CD4-positive, alpha-beta T cell treated with Interleukin-17A for 4 hours (primary cell): ENCODE measurements around the gene TTC6.
"Not testable (repeated sequence)": the region's sequence is repeated elsewhere in the genome, so short reads cannot be mapped to it uniquely, and the experiment has no call there.

ENCODE experiments used
- DNase-seq: peaks from one replicate; pipeline ENCODE4 v3.0.0-alpha.2; 2020; ENCODE audit warnings: mixed read lengths

The TTC6 gene, protein sequence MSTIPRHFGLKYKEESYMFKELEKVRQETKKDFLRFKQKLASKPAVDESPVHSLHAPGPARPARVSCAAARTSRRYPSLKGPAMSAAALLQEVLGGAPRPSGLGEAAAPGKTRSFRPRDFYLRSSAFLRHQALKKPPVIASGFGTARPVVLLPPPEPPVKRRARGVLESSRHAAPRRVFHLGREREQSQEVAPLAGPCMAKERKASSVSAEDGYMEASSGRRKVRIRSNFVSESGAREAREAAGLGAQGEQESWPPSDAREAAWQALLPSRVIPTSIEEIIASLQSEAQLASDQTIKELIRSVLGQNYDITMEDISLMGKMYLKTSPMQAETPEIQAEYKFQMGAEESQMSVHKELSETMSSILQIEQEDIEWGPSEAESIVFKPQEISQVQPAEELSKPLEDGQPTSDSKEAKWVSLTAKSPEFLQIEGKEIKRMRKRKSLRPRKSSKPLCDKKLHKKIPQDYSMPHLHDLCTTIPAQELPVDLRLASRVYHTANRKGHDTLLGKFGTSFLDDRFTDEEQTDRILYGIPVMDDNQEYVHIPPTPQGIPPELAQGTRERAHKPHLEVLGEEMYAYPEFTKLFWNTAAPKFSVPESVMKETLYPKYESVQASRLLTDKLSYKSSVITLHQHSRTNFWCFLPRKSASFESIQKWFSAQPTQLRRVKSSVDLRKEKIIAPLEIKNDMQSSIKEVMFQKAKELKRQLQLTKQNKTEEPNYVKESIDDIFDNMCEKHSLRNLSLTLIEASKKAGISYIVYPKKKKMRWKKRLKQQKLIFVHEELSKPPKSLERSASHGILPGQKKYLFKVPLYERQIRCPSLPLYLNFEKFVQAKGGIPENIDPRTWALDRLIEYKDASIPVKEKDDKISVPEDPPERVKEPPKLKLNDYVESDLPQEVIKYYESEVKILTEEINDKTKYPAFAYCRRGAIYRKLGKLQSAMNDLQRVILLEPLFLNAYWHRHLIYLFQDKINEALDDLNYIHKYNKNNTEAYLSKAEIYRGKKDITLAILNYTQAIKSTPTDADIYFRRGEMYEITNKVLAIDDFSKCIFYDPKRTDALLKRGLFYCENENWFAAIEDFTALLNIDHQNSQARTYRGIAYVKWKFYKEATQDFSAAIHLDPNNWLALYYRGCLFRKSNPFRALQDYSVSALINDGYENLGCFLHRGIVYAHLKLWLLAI (N-terminal part only)

DNA sequence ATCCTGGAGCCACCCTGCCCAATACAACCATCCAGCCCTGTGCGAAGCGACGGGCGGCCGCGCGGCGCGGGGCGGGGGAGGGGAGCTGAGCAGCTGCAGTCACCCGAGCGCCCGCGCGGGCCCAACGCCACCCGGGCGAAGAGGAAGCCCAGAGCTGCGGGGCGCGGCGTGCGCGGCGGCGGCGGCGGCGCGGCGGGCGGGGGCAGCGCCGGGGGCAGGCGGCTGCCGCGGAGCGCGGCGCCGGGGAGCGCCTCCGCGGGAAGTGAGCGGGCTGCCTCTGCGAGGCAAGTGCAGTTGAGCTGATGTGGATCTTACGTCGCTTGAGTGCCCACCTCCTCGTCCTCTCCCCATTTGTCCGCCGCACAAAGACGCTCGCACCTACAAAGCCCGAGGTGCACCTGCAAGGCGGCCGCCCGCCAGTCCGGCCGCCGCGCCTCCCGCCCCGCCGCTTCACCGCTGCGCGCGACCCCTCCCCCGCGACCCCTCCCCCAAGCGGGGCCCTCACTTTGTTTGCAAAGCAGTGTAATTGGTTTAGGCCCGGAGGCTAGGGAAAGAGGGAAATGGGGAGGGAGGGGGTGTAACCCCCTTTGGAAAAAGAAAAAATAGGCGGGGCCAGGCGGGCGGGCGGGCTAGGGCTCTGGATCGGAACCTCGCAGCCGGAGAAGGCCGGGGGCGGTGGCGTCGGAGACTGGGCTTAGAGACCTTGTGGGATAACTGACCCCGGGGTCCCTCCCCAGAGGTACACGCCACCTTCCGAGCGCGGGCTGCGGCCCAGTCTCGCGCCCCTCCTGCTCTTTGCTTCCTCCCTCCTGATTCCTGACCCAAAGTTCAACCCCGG, at the start of gene TTC6, which contains the start of gene FOXA1:
TTC6 (plus strand) TSS at position 659 of the 838 bp plus-strand sequence. CDS start 26,436 bp downstream, outside the sequence.
FOXA1 (minus strand) TSS at position 279 of the 838 bp plus-strand sequence; CDS start at position 2, 277 bp downstream.
- no peak for DNase-seq

DNA sequence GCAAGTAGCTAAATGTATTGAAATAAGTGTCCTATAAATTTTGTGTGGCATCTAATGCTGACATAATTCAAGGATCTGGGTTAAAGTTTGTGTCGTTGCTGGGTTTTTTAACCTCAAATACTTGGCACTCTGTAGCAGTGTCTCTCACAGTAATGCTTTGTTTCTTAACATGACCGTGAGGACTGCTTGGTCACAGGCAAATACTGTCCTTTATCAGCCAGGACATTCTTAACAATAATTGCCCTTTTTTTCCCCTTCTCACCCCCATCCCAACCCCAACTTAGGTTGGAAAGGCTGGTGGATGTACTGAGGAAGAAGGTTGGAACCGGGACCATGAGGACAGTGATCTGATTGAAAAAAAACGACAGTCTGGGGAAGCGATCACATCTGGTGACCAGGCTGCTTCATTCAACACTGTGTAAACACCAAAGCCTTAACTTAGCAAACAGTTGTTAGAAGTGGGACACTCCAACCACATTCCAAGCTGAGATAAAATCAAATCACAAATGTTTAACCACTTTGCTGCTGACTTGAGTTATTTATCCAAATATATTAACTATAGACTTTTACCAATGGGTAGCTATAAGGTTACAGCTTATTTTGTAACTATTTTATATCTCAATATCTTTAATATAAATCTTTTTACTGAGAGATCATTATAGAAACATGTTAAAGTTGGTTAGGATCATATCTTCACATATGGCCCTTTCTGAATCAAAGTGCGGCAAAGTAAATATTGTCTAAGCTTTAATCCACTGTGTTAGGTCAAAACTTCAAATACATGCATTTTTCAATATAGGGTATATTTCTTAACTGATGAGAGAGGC, 48.6 kb upstream of the TTC6 start:
- DNase-seq: no peak

DNA sequence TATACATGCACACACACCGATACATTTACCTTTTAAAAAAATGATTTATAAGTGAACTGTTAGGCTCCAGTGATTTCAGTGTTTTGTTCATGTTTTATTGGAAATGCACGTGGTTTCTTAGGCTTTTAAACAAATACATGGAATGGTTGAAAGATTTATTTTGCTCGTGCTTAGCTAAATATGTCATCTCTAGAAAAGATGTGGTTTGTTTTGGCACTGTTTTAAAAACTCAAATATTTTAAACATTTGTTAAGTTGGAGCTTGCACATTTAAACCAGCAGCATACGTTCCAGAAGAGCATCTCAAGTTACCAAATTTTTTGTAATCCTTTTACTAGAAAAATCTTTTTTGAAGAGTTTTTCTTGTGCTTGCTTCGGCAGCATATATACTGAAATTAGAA, 44.9 kb upstream of the TTC6 start:
- no peak for DNase-seq

DNA sequence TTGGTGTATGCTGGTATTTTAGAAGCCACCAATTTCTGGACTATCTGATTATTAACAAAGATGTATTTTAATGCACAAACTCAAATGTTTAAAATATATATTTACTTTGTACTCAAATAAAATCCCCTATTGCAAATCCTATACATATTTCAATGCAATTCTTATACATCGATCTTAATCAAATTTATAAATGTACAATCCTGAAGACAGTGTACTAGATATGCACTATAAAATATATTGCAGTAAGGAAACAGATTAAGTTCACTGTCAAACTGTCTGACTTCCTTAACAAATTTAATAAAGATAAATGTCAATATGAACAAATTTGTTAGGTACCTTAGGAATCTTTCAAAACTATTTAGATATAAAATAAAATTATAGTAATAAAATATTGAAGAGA, 44.3 kb upstream of the TTC6 start:
- no peak for DNase-seq

DNA sequence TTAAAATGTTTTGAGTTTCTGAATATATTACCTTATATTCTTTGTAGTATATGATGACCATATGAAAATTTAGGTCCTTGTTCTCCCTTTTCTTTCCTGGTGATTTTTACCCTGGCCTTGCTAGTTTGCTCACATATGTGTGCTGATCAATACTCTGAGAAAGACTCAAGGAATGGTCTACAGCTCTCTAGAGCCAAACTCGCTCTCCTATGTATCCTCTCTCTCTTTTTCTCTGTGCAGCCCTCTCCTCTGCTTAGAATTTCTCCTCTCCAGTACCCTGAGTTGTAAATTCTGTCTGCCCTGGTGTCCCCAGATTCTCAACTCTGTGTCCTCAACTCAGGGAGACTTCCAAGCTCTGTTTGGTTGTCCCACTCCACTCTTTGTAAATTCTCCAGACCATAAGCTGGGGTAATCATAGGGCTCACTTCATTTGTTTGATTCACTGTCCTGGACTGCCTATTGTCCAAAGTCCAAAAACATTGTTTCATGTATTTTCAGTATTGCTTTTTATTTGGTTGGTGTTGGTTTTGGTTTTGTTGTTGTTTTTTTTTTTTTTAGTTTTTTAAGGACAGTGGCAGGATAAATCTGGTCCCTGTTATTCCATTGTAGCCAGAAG, 41.4 kb upstream of the TTC6 start:
- no peak for DNase-seq

DNA sequence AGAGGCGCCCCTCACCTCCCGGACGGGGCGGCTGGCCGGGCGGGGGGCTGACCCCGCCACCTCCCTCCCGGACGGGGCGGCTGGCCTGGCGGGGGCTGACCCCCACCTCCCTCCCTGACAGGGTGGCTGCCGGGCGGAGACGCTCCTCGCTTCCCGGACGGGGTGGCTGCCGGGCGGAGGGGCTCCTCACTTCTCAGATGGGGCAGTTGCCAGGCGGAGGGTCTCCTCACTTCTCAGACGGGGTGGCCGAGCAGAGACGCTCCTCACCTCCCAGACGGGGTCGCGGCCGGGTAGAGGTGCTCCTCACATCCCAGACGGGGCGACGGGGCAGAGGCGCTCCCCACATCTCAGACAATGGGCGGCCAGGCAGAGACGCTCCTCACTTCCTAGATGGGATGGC, 39.8 kb upstream of the TTC6 start:
- DNase-seq: not testable (repeated sequence)

DNA sequence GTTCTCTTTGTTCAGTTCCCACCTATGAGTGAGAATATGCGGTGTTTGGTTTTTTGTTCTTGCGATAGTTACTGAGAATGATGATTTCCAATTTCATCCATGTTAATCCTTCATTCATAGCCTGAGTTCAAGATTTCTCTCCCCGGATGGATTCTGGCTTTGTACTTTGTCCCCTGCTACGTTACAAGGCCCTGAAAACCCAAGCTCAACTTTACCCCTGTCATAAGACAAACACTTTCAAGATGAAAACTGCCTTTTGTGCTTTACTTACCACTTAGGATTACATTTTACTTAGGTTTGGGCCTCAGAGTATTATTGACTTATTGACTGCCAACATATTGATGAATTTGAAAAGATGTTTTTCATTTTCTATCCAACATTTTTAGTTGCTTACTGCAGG, 36.7 kb upstream of the TTC6 start:
- no peak for DNase-seq

DNA sequence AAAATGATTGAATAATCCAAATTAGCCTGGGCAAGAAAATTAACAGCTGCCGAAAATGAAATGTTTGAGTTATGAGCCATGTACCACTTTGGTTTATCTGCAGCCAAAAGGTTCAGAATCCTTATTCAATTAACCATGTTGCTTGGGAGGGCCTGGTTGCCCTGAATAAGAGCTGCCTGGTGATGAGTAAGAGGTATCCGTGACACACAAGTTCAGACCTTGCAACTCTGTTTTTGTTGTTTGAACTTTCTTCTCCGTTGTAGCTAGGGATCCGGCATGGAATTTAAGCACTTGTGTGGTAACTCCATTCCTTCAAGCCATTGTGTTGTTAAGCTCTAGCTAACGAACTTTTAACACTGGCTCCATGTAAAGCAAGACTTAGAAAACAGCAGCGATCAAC, 36.0 kb upstream of the TTC6 start:
- DNase-seq: no peak

DNA sequence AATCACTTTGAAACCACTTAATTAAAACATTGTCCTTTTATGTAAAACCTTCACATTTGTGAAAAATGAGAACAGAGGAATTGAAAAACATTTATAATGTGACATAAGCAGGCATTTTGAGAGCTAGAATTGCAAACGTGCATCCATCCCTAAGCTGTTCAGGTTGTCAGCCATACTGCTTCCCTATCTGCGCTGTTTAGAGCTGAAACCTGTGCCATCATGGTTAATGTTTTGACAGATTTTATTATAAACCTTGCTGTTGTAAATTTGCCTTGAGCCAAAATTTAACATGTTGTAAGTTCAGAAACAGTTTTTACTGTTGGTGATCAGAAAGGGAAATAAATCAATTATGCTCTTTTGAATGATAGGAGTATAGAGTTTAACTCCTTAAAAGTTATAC, 32.2 kb upstream of the TTC6 start:
- DNase-seq: no peak

DNA sequence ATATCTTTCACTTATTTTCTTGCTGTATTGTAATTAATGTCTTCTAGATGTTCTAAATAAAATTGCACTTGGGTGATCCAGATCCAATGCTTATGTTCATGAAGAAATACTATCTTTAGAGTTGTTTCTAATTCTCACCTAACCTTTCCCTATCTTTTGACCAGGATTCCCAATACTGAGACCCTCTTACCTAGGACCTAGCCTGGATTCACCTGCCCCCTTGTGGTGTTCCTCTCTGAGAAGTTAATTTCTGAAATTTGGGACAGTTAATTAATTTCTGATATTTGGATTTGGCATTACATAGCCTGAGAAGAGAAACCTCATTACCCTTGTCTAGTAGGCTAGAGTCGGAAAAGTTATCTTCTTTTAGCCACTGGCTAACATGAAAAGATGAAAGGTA, 29.9 kb upstream of the TTC6 start:
- no peak for DNase-seq

DNA sequence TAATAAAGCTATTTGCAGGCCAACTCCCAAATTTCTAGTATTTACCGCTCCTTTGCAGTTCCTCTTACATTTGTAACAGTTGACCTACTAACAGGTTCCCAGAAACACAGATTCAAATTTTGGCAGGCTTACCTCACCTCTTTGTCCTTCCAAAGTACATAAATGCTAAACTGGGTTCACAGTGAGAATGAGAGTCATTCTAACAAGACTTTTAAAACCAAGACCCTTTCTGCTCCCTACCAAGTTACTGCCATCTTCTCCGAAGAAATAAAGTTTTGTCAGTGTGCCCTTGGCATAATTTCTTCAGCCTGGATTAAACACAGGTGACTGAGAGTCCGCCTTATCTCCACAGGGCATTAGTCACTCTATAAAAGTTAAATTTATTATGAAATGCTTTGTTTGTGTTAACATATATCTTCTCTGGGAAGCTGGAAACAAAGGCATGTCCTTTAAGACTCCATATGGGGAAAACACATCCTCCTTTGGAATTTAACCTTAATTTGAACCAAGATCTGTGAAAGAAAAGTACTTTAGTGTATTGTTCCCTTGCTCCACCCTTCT, 28.5 kb upstream of the TTC6 start:
- DNase-seq: no peak

DNA sequence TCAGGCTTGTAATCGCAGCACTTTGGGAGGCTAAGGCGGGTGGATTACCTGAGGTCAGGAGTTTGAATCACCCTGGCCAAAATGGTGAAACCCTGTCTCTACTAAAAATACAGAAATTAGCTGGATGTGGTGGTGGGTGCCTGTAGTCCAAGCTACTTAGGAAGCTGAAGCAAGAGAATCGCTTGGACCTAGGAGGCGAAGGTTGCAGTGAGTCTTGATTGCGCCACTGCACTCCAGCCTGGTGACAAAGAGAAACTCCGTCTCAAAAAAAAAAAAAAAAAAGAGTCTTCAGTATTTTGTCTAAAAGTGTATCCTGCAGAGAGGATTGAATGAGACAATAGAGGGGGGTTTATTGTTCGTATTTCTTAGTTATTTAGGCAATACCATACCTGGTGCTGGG, 25.7 kb upstream of the TTC6 start:
- DNase-seq: no peak

DNA sequence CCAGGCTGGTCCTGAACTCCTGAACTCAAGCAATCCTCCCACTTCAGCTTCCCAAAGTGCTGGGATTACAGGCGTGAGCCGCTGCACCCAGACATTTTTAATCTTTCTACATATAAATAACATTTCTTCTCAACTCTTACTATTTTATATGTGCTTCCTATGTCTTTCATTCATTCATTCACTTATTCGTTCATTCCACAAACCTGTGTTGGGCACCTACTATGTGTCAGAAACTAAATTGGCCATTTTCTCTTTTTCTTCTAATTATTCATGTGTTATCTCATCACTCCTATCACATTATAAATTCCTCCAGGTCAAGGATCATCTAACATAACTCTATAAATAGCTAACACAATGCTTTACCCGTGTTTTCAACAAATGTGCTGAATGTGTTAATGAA, 24.0 kb upstream of the TTC6 start:
- no peak for DNase-seq

DNA sequence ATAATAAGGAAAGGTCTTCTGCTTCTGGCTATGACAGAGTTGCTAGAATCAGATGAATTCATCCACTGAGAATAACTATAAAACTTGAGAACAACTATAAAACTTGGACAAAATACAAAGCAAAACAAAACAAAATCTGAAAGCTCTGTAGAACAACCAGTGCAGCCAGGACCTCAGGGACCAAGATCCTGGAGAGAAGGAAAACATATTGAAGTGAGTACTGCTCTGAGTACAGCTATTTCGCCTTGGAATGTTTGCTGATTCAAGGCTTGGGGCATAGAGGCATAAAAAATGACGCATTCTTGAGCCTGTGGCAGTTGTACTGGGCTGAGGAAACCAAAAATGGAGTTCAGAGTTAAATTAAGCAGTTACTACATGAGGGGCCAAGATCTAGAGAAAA, 22.1 kb upstream of the TTC6 start:
- DNase-seq: no peak

DNA sequence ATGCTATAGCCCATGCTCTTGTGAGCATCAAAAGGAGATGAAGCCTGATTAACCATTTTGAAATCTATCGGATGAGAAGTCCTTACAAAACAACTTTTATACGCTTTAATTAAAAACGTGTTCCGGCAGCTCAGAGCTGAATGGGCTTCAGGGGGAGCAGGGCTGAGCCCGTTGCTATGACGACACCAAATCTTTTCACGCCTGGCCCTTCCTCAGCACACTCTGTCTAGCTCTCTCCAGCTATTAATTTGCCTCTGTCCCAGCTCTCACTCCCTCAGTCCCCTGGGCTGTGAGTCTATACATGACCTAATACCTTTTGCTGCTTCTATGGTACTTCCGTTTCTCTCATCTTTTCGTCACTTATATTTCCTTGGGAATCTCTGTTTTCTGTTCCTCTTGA, 16.2 kb upstream of the TTC6 start:
- DNase-seq: no peak

DNA sequence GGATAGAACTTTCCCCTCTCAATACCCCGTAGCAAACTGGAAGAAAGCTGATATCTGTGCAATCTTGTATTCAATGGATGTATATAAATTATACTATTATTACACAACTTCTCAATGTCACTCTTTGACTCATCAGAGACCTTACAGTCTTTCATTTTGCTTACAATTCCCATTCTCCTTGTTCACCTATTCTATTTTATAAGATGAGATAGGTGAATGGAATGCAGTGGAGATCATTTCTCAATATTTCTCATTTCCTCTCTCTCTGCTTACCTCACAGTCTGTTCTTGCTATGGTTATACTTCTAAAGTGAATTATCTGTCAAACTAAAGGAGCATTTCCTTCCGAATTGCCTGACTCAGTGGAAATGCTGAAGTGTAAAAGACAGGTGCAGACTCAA, 15.3 kb upstream of the TTC6 start:
- DNase-seq: no peak

DNA sequence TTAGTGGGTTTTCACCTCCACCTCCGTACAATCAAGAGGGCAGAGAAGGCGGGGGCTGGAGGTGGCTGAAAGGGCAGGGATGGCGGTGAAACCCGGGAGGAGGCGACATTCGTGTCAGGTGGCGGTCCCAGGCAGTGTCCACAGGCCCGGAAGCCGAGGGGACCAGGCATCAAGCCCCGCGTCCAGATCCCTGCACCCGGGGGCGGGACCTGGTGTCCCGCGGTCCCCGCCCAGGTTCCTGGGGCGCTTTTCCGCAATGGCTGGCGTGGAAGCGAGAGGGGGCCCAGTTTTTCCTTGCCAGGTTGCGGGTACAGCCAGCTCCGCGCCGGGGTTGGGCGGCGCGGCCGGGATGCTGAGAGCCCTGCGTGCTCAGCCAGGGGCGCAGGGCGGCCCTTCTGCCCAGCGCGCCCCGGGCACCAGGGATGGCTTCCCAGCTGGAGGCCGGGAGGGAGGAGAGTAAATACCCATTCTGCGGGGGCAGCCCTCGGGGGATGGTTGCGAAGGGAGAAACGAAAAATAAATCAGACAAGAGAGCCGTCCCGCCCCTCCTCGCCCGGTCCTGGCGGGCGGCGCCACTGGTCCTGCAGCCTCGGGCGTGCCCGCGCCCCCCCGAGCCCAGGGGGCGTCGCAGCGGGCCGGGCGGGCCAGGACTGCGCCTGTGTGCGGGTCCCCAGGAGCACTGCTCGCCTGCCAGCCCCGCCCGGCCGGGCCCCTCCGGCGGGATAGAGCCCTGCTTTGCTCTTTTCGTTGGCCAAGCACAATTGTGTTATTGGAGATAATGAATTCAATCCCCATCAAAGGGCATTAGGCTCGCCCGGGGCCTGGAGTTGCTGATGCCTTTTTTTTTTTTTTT, 11.8 kb upstream of the TTC6 start:
- DNase-seq: no peak

DNA sequence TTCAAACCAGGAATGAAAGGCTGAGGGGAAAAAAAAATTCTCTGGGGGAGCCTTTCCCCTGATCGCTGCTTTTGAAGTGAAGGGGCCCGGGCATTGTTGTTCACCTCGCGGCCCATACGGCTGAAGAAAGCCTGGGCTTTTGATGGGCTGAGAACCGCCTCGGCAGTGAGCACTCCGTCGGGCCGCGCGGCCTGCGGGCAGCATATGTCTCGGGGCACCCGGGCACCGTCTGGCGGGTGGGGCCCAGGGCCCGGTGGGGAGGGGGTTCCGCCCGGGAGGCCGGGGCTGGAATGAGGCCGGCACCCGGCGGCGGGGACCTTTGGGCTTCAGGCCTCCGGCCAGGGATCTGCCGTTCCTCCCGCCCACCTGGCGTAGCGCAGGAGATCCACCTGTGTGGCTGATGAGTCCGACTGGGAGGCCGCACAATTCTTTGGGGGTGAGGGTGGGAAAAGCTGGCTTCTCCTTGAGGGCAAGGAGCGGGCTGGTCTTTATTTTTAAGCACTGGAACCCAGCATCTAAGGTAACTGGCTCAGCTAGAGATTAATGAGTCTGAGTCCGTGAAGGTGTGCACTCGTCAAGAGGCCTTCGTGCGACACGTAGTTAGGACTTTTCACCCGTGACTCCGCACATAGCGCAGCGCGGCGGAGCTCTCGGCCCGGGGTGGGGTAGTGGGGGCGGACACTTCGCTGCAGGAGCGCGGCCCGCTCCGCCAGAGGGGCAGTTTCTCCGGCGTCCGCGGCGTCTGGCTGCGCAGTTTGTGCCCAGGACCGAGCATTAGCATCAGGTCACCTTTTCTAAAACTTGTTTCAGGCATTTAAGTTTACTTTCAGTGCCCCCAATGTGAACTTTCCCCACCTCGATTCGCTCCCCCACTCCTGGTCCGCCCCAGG, 11.0 kb upstream of the TTC6 start:
- DNase-seq: no peak

DNA sequence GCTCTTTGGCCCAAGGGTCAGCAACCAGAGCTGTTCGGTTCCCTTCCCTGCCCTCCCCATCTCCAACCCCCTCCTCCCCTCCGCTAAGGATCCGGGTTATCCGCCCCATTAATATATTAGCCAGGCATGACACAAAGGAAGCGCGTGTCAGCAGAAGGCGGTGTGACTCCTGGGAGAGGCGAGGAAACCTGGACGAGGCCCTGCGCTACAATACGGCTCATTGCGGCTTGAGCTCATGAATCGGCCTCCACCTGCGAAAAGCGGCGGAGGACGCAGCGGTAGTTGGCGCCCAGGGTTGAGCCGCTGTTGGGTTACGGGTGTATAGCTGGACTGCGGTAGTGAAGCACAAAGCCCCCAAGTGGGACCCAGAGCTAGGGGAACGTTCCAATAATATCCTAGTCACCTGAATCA, 10.3 kb upstream of the TTC6 start:
- no peak for DNase-seq
